HG02623 (cell line): ENCODE data around the gene ROBO4.

Source experiments
- ATAC-seq: cut with Tn5 transposase; IDR thresholded peaks from one replicate; pipeline ENCODE4 v1.9.1; 2021; ENCODE audit warnings: moderate library complexity; ENCODE audit not compliant: unreplicated experiment

The ROBO4 gene

DNA sequence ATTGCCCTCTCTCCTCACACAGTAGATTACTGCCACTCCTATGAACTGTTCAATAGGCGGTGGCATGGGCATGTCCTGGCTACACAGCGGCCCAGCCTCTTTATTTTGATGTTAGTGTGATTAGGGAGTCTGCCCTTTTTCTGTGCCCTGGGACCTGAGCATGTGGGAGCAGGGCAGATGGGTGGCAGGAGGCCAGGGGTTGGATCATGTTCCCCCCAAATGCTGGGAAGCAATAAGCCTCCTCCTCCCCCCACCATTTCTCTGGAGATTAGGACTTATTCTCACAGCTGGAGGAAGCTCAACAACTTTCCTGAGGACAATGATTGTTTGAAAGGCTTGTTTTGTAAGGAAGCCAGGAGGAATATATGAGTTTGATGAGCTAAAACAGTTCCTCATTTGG, 22.2 kb upstream of the ROBO4 start:
- ATAC-seq = no peak

DNA sequence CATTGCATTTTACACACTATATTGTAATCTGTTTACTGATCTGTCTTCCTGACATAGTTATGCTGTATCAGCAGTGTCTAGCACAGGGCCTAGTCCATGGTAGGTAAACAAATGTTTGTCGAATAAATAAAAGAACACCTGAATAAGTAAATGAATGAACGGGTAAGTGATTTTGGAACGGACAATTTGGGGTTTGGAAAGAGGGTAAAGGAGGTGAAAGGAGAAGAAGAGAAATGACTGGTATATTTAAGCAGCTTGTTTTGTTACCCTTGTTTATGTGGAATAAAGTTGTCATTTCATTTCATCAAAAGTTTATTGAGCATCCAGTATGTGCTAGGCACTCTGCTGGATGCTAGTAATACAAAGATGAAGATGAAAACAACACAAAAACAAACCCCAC, 21.3 kb upstream of the ROBO4 start, which contains the start of gene HEPN1:
TSS of gene HEPN1 (plus strand) at position 301 of the 400 bp plus-strand sequence.
- no peak for ATAC-seq

- no peak for ATAC-seq
These were observed 19.5 kb upstream of the ROBO4 start for GRCh38 chr11:124917115-124917637.

GRCh38 chr11:124916370-124916710, 18.7 kb upstream of the ROBO4 start:
- no peak for ATAC-seq

DNA sequence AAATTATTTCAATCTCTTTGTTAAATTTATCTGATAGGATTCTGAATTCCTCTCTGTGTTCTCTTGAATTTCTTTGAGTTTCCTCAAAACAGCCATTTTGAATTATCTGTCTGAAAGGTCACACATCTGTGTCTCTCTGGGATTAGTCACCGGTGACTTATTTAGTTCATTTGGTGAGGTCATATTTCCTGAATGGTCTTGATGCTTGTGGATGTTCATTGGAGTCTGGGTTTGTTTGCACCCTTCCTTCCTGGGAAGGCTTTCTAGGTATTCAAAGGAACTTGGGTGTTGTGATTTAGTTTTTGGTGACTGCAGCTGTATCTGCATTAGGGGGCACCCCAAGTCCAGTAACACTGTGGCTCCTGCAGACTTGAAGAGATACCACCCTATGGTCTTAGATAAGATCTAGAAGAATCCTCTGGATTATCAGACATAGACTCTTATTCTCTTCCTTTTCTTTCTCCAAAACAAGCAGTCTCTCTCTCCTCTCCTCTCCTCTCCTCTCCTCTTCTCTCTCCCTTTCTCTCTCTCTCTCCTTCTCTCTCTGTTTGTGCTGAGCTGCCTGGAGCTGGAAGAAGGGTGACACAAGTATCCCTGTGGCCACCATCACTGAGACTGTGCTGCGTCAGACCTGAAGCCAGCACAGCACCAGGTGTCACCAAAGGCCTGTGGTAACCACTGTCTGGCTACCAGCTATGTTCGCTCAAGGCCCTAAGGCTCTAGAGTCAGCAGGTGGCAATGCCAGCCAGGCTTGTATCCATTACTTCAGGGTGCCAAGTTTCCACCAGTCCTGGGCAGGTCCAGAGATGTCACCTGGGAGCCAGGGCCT, 18.1 kb upstream of the ROBO4 start:
- no peak for ATAC-seq

- no peak for ATAC-seq
These were observed 5.0 kb upstream of the ROBO4 start for GRCh38 chr11:124902616-124903015.

- no peak for ATAC-seq
These were observed 2.8 kb upstream of the ROBO4 start for GRCh38 chr11:124900464-124900863.

GRCh38 chr11:124899383-124900145, 1.9 kb upstream of the ROBO4 start:
- no peak for ATAC-seq

DNA sequence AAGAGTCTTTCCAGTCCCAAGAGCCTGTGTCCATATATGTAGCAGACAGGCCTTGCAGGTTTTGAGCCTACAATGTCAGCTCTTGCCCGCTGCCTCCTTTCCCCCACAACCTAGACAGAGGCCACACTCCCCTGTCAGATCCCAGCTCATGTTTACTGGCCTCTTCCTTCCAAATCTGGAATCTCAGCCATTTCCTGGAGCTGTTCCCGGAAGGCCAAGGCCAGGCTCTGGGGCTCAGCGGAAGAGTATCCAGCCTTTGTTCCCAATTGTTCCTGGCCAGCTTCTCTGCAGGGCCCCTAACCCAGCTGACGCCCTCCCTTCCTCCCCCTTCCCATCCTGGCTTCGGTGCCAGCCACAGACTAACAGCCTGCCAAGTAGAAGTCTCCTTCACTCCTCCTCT, 1.0 kb upstream of the ROBO4 start:
- no peak for ATAC-seq

GRCh38 chr11:124898263-124898680, 607 bp upstream of the ROBO4 start:
- ATAC-seq = no peak

- no peak for ATAC-seq
These were observed 759 bp downstream of the ROBO4 start for GRCh38 chr11:124896821-124897391.

- no peak for ATAC-seq
These were observed 1.5 kb downstream of the ROBO4 start for GRCh38 chr11:124896071-124896750.

- ATAC-seq = no peak
These were observed 2.1 kb downstream of the ROBO4 start for GRCh38 chr11:124895471-124895971.

DNA sequence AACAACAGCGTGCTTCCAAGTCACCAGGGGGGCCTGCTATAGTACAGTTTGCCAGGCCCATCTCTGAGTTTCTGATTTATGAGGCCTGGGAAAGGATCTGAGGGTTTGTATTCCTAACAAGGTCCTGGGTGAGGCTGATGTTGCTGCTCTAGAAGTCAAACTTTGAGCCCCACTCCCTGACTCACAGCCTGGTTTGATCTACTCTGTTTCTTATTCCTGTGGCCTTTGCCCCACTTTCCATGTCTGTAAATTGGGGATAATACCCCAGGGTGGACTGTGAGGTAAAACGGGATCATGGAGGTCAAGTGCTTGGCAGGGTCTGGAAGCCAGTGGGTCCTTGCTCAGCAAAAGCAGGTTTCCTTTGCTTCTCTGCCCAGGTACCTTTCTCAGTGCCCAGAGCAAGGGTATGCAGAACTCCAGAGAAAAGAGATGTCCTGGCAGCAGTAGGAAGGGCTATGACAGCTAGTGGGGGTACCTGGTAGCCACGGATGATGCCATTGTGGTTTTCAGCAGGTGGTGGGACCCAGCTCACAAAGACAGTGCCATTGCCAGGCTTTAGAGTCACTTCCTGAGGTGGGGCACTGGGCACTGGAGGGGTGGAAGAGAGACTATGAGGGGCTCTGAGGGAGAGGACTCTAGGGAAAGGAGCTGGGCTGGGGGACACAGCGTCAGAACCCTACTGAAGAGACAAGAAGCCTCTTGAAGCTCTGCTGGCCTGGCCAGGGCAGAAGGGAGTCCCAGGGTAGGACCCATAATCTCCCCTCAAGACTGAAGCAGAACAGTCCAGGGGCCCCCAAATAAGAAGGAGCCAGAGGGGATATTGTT, 2.8 kb downstream of the ROBO4 start:
- ATAC-seq = no peak

DNA sequence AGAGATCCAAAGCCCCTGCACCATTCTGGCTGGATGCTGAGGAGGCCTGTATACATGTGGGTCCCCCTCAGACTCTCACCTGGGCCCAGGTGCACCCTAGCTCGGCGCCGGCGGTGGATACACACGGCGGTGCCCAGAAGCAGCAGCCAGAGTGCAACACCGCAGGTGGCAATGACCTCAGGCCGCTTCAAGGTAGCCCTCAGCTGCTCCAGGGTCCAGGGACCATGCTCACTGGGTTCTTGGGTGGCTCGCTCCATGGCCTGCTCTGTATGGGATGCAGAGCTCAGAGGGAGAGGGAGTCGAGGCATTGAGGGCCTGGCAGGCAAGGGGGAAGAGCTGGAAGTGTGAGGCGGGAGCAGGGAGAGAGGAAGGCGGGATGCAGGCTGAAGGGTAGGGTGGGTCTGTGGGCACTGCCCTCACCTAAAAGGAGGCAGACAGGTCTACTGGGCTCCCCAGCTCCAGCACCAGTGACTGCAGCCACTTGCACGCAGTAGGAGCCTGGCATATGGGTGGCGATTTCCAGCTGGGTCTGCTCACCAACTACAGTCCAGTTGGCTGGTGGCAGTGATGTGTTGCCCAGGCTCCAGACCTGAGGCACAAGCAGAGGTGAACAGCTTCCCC, 3.8 kb downstream of the ROBO4 start:
- ATAC-seq = no peak

GRCh38 chr11:124892750-124893454, 4.8 kb downstream of the ROBO4 start:
- ATAC-seq = no peak

DNA sequence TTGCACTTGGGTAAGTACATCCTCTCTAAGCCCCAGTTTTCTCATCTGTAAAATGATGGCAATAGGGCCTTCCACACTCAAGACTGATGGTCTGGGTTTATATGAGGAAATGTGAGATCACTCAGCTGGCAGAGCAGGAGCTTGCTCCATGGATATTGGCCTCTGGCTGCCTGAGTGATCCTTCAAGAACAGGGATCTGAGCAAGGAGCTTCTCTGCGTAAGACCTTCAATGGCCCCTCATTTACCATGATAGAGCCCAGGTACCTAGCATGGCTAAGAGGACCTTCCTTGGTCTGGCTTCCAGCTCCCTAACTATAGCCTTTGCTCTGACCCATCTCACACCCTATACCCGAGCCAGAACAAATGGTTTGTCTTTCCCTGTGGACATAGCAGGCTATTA, 5.5 kb downstream of the ROBO4 start:
- ATAC-seq = no peak

DNA sequence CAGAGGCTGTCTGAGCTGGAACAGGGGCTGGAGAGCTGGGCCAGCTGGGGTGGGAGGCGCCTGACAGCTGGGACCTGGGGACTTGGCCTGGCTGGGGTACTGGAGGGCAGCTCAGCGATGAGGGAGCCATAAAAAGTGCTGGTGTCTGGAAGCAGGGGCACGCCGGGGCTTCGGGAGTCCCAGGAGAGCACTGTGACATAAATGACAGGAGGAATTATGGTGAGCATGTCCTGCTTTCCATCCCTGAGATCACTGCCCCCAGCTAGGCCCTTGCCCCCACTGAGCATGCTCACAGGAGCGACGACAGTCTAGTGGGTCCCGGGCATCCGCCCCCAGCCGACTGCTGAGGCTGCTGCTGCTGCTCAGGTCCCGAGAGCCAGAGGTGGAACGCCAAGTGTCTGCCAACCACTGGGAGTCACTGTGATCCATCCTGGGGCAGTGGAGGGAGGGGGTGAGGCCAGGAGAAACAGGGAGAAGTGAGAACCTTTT, 6.2 kb downstream of the ROBO4 start:
- no peak for ATAC-seq
